ENCODE data around the gene TCTN3.

DNA sequence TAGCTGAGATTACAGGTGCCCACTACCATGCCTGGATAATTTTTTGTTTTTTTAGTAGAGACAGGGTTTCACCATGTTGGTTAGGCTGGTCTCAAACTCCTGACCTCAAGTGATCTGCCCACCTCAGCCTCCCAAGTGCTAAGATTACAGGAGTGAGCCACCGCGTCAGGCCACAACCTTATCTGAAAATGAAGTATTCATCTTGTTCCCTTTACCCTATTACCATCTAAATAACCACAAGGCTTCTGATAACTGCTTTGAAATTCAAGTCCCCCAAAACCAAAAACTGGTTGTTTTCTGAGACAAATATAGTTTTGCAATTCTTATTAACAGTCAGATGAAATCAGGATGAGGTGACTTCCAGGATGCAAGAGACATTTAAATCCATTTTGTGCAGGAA, 2.4 kb downstream of the TCTN3 start:
- TF ChIP-seq POLR2A (IDR thresholded peaks at IDR 0.05), result no peak
- no peak for TF ChIP-seq CTCF (IDR thresholded peaks at IDR 0.05)
